GM23338 (cell line): ENCODE results near the gene SPTBN2.

Experiments used
- CTCF ChIP-seq, 2 experiments: fragments of 200-600 bp in 1 of 2; sonication (generic) in 1 of 2; conservative IDR thresholded peaks; 2 replicates each; pipeline versions ENCODE4 v1.5.1 to v1.6.1; 2016 to 2017; ENCODE audit warnings: antibody characterized with exemption in 2 of 2, low read depth in 2 of 2, mild to moderate bottlenecking in 2 of 2, moderate library complexity in 1 of 2
- POLR2AphosphoS5 ChIP-seq: IDR thresholded peaks from 2 replicates; pipeline ENCODE4 v1.6.1; 2016; ENCODE audit warnings: antibody characterized with exemption, low read depth

- no peak for TF ChIP-seq CTCF (conservative IDR thresholded peaks at IDR 0.05; ENCODE audit: low read depth in 2 of 2)
- no peak for TF ChIP-seq POLR2AphosphoS5
Observed at GRCh38 chr11:66741153-66741552, 12.1 kb upstream of the SPTBN2 start.
